Left forelimb (tissue), 1 donor: ENCODE measurements around the gene TBC1D4.
"Not testable (repeated sequence)": the region's sequence is repeated elsewhere in the genome, so short reads cannot be mapped to it uniquely, and the experiment has no call there.

Experiments
- DNase-seq: peaks from one replicate; pipeline ENCODE4 v3.0.0-alpha.2; 2018; ENCODE audit warnings: low spot score

Gene TBC1D4

DNA sequence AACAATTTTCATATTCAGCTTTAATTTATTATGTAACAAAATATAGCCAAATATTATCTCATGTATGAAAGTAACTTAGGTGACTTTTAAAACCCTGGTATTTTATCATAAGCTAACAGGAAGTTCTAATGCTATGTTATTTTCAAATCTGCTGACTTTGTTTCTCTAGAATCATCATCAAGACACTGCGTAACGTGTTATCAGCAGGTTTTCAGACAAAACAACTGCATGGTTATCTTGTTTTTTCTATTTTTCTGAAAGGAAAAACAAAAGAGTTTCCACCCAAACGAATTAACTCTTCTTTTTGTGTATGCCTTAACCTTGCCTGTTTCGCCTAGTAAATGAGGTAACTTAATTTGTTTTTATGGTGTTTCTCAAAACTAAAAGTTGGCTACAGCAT is 156.3 kb downstream of the TBC1D4 start:
- no peak for DNase-seq

DNA sequence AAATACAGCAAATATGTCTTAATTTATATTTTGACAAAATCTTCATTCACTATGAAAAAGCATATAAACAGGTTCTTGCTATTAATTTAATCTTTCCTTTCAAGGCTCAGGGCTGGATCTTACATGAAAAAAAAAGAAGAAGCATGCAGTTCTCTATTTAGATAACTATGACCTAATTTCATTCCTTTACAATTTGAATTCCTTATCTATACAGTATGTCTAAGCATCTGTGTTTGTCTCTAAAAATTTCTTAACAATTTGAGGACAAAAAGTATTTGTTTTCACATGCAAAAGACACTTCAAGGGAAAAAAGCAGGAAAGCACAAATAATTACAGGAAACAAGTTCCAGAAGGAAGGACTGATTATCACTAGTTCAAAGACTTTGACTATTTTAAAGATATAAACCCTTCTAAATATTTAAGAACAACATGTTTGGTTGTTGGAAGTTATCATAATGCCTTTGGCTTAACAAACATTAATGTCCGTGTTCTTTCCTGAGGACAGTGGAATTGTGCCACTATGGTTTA is 157.5 kb downstream of the TBC1D4 start:
- no peak for DNase-seq

DNA sequence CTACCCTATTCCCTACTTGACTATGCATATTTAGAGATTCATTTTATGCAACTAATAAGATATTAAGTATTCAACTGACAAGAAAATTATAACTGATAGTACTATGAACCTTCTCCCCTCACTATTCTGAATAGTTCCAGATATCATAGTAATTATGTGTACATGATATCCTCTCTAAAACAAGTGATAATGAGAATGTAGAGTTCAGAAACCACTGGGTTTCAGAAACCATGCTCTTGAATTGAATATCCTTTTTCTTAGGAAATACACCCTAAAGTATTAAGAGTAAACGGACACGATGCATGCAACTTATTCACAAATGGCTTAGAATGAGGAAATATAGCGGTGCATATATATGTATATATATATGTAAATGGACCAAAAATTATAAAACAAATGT is 160.9 kb downstream of the TBC1D4 start:
- DNase-seq: no peak

DNA sequence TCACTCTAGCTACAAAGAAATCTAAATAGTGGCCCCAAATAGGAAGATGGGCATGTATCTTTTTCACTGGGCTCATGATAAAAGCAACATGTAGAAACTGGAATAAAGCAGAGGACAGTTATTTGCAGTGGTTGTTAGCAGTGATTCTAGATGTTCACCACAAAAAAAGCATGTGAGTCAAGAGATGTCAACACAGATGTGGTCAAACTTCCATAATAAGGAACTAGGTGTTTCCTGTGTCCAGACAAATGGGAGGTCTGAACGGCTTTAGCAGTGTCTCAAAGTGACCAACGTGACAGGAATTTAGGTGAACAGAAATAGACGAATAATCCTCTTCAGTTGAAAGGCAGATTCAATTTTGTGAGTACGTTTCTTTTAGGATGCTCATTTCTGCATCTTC is 162.7 kb downstream of the TBC1D4 start:
- DNase-seq: no peak

DNA sequence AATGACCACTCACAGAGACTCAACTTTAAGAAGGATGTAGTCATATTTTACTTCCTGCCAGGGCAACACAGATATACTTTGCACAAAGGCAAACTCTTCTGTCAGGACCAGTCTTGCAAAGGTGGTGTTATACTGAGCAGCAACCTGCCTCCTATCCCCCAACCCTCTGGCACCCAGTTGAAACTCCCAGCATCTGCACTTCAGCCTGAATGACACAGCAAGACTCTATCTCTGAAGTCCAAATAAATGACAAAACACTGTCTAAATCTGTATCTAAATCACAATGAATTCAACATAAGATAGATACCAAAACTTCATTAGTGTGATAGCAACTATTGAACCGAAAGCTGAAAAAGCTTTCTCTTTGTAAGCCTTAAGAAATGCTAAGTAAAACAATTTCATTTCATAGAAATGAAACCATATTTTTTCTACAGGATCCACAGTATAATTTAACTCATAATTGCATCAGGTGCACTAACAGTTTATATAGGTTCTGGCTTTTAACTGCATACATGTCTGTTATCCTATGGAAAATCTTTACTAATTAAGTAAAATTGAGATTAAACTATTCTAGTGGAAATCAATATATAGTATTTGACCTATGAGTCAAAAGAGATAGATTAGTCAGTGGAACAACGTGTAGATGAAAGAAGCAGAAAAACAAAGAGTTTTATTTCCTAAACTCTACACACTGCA is 163.7 kb downstream of the TBC1D4 start:
- DNase-seq: no peak

DNA sequence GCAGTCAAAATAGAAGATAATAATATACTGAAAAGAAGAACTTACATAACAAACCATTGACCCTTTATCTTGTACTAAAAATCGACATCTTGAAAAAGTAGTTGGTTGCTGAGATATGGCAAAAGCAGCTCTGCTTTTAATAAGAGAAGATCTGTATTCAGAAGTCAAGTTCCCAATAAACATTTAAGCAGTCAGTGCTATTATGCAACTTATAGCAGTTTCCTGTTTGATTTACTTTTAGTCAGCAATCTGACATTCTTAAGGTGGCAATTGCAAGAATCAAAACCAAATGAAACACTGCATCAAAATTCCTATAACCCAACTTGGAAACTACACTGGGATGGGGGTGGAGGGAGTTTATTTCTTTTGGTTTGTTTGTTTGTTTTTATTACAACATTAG is 165.5 kb downstream of the TBC1D4 start:
- no peak for DNase-seq

DNA sequence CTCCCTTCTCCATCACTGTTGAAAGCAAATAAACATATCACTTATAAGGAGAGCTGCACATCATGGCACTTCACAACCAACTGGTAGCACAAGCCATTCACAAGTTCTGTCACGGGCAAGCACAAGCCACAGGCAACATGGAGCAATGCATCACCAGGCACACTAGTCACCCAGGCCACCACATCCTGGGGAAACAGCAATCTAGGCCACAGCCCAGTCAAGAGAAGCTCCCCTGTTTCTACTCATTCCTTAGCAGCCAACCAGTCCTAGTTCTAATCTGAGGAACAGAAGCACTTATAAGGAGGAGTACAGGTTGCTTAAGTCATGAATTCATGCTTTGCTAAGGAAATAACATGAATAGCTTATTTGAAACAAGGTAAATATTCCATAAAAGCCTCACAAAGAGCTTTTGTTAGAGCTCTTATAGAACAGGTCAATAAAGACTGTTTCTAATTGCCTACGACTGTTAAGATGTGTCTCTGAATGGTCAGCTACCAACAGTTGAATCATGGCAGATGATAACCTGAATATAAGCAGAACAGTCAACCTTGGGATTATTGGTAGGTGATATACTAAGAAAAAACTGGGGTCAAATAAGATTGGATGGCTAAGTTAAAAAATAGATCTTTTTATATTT is 169.0 kb downstream of the TBC1D4 start:
- no peak for DNase-seq

DNA sequence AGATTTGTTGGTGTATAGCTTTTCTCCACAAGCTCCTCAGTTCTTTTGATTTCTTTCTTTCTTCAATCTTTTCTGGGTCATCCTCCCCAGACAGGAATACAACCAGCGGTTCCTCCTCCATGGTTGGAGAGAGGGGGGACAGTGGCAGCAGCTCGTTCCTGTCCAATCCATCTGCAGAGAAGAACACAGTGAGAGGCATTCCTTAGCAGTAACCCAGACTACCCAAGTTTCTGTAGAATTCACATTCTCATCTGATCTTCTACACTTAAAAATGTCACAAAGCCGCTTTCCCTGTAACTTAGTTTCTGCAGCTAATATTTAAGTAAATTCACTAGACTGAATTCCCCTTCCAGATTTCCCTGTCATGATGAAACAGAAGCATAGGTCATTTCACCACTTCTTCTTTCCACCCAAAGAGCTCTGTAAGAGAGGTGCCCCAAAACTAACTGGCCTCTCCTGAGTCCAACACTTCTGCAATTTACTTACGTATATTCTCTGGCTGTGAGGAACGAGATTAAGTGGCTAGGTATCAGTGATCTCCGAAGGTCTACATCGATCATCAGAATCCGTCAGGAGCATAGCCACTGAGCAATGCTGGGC is 171.9 kb downstream of the TBC1D4 start:
- no peak for DNase-seq

DNA sequence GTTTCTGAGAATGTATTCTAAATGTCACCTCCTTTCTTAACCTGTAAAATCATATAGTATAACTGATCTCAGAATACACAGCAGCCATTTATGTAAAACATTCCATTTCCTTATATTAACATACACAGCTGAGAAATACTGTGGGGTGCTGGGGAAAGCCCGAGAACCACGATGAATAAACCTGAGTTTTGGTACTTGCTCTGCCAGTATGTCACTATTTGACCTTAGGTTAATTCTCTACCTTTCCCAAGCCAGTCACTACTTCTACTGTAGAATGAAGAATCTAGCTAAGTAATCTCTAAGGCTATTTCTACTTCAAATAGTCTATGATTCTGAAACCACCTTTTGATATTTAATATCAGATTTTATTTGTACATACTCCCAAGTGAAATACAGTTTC is 173.7 kb downstream of the TBC1D4 start:
- no peak for DNase-seq

DNA sequence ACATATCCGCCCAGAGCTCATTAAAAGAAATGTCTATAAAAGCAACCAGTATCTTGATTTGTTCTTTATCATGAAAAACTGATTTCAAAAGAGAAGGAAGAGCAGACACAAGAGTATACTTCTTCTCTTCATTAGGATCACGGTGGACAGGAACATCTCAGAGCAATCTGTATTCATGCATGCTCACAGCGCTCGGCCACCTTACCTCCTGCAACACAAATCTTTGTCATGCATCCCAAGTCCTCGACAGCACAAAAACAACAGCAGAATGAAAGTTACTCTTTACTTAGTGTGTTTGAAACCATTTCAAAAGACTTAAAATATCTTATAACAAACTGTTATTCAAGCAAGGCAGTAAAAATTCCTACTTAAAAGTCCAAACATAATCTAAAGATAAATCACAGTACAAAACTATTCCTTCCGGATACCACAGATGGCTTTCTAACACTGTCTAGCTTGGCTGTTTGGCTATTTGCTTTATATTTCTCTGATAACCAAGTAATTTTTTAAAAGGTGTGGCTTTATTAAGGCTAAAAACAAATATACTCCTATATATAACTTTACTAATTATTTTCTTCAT is 174.5 kb downstream of the TBC1D4 start:
- no peak for DNase-seq

DNA sequence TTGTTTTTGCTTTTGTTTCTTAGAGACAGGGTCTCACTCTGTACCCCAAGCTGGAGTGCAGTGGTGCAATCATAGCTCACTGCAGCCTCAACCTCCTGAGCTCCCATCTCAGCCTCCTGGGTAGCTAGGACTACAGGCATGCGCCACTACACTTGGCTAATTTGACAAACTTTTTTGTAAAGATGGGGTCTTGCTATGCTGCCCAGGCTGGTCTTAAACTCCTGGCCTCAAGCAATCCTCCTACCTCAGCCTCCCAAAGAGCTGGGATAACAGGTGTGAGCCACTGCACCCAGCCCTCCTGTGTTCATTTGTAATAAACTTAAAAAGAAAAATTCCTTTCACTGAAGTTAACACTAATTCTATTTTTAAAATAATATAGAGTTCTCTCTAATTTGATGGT is 175.0 kb downstream of the TBC1D4 start:
- DNase-seq: not testable (repeated sequence)

DNA sequence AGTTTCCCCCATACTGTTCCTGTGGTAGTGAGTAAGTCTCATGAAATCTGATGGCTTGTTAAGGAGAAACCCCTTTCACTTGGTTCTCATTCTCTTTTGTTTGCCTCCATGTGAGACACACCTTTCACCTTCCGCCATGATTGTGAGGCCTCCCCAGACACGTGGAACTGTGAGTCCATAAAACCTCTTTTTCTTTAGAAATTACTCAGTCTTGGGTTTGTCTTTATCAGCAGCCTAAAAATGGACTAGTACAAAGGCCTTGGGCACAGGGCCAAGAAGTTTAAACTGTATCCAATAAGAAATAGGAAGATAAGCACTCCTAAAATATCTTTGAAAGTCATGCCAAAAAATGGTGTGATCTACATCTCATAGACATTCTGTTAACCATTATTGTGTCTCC is 176.9 kb downstream of the TBC1D4 start:
- DNase-seq: no peak

DNA sequence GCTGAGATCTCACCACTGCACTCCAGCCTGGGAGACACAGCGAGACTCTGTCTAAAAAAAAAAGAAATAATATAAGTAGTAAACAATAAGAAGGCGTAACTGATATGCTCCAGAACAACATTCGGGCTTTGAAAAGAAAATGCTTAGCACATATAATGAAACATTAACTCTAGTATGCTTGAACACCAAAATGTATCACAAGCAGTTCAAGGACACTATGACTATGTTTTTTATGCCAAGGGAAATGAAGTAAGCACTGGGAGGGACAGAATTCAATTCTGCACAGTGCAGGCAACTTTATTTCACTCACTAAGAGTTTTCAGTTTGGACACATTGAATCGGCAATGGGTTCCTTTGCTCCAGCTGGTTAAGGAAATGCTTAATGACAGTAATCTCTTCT is 178.7 kb downstream of the TBC1D4 start:
- no peak for DNase-seq

DNA sequence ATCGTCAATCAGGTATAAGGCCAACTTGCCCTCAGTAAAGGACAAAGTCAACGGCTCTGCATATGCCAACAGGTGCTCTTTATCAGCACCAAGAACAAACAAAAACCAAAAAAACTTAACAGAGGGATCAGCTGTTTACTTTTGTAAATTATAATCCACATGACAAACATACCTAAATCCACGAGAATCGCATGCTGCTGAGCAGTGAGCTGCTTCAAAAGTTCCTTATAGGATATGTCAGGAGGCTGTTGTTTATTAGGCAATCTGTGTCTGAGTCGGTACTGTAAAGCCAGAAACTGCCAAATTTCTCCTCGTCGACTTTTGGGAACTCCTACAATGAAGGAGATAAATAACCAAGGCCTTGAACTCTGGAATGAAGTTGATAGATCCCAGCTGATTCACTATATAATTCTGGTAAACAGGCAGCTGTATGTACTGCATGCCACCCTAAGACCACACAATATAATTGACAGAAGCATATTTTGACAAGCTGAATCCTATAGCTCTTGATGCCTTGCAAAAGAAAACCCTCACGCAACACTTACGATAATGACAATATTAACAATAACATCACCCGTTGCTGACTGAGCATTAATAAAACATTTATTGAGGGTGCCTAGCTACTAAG is 179.8 kb downstream of the TBC1D4 start:
- DNase-seq: no peak

DNA sequence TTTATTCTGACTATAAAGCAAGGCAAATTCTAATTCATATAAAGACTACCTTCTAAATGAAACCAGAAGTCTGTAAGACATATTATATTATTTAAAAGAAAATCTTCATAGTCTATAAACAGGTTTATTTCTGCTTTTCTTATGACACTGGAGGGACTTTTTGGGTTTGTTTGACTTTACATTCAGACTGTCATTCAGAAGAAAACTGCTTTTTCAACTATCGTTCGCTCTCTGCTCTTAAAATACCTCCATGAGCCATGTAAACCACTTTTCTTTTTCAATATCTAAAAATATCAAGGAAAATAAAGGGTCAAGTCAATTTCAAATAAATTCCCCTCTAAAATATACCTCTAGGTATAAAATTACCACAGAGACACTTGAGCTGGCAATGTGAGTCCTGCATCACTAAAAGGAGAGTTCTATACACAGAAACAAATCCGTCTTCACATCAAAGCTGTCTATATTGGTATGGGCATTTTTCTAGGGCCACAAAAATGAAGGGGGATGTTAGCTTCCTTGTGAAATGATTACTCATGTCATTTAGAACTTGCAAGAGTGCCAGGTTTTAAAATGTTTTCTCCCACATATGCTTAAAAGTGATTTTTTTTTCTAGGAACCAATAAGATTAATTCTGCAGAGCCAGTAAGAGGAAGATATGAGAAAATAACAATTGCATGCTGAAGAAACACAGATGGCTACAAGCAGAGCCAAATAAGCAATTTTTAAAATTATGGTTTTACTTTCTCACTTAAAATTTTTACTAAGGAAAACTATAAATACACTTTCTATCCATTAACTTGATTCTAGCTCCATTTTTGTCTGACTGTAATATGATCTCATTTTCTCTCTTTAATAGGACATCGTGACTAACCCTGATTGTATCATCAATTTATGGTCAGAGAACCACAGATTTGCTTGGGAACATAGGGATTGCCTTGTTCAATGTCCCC is 181.8 kb downstream of the TBC1D4 start:
- DNase-seq: no peak

DNA sequence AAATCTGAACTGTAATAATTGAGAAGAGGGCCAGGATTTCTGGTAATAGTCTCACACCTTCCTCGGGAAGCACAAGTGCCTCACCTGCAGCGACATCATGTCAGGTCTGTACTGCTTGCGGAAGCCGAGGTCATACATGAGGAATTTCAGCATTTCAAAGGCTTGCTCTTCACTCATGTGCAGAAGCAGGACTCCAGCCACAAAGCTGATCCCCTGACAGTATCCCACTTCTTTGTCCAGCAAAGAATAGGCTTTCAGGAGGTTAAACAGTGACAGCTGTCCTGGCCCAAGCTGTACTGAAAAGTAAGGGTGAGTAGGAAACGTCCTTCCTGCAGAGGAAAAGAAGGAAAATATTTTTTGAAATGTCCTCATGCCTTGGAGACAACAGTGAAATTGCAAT is 182.7 kb downstream of the TBC1D4 start:
- DNase-seq: no peak

DNA sequence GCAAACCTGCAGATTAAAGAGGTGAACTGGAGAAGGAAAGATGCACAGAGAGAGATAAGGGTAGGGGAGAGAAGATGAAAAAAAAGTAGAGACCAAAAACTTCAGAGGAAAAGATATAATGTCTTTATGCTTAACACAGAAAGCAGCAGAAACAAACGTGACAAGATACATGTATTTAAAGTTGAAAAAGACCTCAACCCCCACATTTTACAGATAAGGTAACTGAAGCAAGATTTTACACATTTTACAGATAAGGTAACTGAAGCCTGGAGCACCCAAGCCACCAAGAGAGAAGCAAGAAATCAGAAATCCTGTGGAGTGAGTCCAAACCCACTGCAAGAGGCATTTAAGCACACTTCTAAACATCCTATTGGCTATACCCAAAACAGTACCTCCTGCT is 185.3 kb downstream of the TBC1D4 start:
- no peak for DNase-seq

DNA sequence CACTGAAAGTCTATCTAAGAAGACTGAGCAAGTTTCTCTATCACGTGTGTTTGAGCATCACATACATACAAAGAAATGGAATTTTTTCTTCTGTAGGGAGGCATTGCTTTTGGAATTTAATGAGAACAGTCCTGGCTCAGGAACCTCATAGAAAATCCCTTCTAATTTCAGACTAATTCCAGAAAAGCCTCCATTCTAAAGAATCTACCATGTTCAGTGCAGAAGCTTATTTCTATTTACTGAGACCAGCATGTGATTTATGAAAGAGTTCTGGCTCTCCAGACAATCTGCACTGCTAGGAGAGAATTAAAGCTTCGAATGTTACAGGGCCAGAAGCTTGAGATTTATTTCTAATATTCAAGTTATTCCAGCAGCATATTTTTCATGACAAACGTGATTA is 186.8 kb downstream of the TBC1D4 start:
- no peak for DNase-seq

DNA sequence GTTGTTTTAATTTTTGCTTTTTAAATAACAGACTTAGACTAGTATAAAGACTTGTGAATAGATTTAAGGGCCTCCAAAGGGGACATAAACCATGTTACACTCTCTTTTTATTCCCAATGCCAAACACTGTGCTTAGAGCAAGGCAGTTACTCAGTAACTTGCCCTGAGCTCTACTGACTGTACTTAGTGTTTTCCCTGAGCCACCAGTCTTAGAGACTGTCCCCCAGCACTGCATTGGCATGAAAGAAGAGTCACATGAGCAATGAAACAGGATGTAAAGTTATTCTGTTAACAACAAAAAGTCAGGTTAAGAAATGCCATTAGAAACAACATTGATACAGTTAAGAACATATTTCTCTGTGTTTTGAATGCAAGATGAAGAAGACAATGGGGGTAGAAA is 187.9 kb downstream of the TBC1D4 start:
- DNase-seq: no peak

DNA sequence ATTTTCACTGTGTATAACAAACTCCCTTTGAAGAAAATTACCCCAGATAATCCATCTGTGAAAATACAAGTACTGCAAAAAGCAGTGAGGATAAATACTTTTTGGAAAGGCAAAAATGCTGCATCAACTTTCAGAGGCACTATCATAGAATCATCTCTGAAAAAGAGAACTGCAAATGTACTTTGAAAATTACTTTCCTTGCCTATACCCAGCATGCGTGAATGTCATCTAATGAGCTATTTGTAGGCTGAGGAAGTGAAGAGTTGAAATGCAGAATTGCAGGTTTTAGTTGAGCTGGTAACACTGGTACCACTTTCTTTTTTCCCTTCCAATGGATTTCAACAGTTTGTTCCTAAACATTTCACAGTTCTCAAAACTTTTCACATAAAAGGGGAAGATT is 196.7 kb downstream of the TBC1D4 start:
- no peak for DNase-seq

DNA sequence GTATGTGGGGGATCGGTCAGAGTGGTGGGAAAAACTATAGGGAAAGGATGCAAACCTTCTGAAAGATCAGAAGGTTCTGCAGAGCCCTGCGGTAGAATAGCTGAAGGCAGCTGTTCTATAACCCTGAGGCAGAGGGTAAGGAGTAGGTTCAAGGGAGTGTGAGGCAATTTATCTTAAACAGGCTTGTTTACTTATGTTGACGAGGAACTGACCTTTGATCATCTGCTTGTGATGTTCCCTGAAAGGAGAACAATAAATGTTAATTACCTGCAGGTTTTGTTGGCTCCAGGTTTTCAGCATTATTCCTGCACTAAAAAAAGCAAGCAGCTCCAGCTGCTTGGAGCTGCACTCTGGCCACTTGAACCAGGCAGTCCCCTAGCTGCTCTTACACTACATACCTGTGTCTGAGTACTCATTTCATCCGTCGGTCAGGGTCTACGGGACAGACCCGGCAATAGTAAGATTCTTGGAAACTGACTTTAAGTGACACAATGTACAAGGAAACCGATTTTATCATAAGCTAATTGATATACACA is 202.1 kb downstream of the TBC1D4 start:
- DNase-seq: no peak
